Pancreas (tissue), 10 donors: ENCODE results near the gene ZMYM4. TPM values are rescaled to one million over a fixed set of nuclear protein-coding genes. Genes with fewer than 3 reads are reported as not detected.

Source experiments
- ATAC-seq, 4 donors: fragments of 200-7000 bp; cut with Tn5 transposase; one replicate each; pipeline versions ENCODE4 v1.8.0 to v1.9.1; 2020; ENCODE audit warnings: mild to moderate bottlenecking in 4 of 4, moderate library complexity in 4 of 4
- DNase-seq, 6 donors: peaks; one replicate each; pipeline ENCODE4 v3.0.0-alpha.2; 2020
- FAIRE-seq: peaks from 2 replicates; lab custom pipeline; 2012; peaks lifted over from hg19 to GRCh38; lab: Jason Lieb, UNC
- H3K27ac ChIP-seq, 4 donors: fragments of 200-600 bp; sonication (generic); 1 replicate in 3 of 4; 2 replicates in 1 of 4; pipeline versions ENCODE4 v1.5.0 to v1.8.0; 2020
- H3K27me3 ChIP-seq, 4 donors: fragments of 200-600 bp; one replicate each; pipeline ENCODE4 v1.8.0; 2021
- H3K36me3 ChIP-seq, 3 donors: fragments of 200-600 bp; sonication (generic) in 1 of 3; one replicate each; pipeline versions ENCODE4 v1.5.0 to v1.8.0; 2020 to 2021
- H3K4me1 ChIP-seq, 3 donors: fragments of 200-600 bp; one replicate each; pipeline ENCODE4 v1.8.0; 2021
- H3K4me3 ChIP-seq, 4 donors: fragments of 200-600 bp; sonication (generic) in 2 of 4; one replicate each; pipeline versions ENCODE4 v1.5.0 to v1.8.0; 2020 to 2021
- H3K9me3 ChIP-seq, 4 donors: fragments of 200-600 bp; one replicate each; pipeline ENCODE4 v1.8.0; 2021
- WGBS, 2 donors: extraction: QIAGEN DNeasy Blood & Tissue Kit; methylation state at CpG; one replicate each; pipeline ENCODE4 v1.1.7; 2013; 5-methylcytosine and 5-hydroxymethylcytosine counted together
- intact Hi-C, 3 donors: fragments of 100-400 bp; cut with DNase I; formaldehyde crosslinking; loops; one replicate each; pipeline versions ENCODE4 v1.11.1 to v1.14.2; 2022
- polyA plus RNA-seq, 2 donors: library from polyadenylated mRNA; stranded (reverse); fragments of 200-250 nt; gene quantifications; one replicate each; pipeline ENCODE4 v1.2.3, GENCODE V29; 2013
- total RNA-seq, 6 donors: library from RNA; stranded (reverse); fragmentation: NEBNext Ultra II Directional in 4 of 6; extraction: Animal tissue kit (Norgen Biotek cat#: 25700) in 4 of 6; gene quantifications; one replicate each; pipeline versions ENCODE4 v1.2.1 to v1.2.4, GENCODE V29; 2021 to 2023
- TF ChIP-seq, protein P1 (sequence below), 4 donors: fragments of 200-600 bp; sonication (generic) in 3 of 4; IDR thresholded peaks; one replicate each; pipeline versions ENCODE4 v1.5.0 to v1.8.0; 2021; ENCODE audit warnings: antibody characterized with exemption in 4 of 4
- donor health status: healthy with polysubstance abuse.
- donor health status: DM: no; HTN: no; CAD: no; lungs with moderate emphysema.
- donor health status: DM: no; HTN: no; CAD: no.
- donor health status: control.
- donor health status: control.
- donor health status: Bipolar disorder and iron deficiency.
- donor health status: DM: yes; HTN: yes; CAD: no.
- donor health status: DM: no; HTN: no; CAD: no.
- donor health status: DM: no; HTN: no; CAD: no.
- donor health status: DM: yes; HTN: yes; CAD: no.

ZMYM4 gene
- total and polyA plus RNA-seq, 8 donors, result 10.5 to 31.1 (median 17.8) TPM

GRCh38 chr1:35281565-35281964, 13.1 kb downstream of the ZMYM4 start:
- DNase-seq, result no peak
- no peaks in the 10 kb centered on the region for H3K9me3 ChIP-seq
- WGBS, 2 donors, result 97 to 99% methylated on average over 3 of the region's 3 CpGs
- intact Hi-C loops, result no loop called here
- no peaks in the 10 kb centered on the region for H3K36me3 ChIP-seq
- no peaks in the 10 kb centered on the region for H3K27me3 ChIP-seq
- H3K4me1 ChIP-seq, result no peaks in the 10 kb centered on the region
- FAIRE-seq, result no peak
- H3K27ac ChIP-seq, result no peak overlapping the region
- TF ChIP-seq, protein P1, sequence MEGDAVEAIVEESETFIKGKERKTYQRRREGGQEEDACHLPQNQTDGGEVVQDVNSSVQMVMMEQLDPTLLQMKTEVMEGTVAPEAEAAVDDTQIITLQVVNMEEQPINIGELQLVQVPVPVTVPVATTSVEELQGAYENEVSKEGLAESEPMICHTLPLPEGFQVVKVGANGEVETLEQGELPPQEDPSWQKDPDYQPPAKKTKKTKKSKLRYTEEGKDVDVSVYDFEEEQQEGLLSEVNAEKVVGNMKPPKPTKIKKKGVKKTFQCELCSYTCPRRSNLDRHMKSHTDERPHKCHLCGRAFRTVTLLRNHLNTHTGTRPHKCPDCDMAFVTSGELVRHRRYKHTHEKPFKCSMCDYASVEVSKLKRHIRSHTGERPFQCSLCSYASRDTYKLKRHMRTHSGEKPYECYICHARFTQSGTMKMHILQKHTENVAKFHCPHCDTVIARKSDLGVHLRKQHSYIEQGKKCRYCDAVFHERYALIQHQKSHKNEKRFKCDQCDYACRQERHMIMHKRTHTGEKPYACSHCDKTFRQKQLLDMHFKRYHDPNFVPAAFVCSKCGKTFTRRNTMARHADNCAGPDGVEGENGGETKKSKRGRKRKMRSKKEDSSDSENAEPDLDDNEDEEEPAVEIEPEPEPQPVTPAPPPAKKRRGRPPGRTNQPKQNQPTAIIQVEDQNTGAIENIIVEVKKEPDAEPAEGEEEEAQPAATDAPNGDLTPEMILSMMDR (IDR thresholded peaks at IDR 0.05), result no peak
- H3K4me3 ChIP-seq, result no peak overlapping the region
- no peak for ATAC-seq

GRCh38 chr1:35282172-35282571, 13.7 kb downstream of the ZMYM4 start:
- ATAC-seq (no peak), DNase-seq (no peak), FAIRE-seq (no peak)
- no peaks in the 10 kb centered on the region for H3K36me3 ChIP-seq
- no peak overlapping the region for H3K27ac ChIP-seq
- TF ChIP-seq, protein P1 (IDR thresholded peaks at IDR 0.05), result no peak
- no peaks in the 10 kb centered on the region for H3K4me1 ChIP-seq
- intact Hi-C loops, result no loop called here
- no peaks in the 10 kb centered on the region for H3K27me3 ChIP-seq
- no peak overlapping the region for H3K4me3 ChIP-seq
- no peaks in the 10 kb centered on the region for H3K9me3 ChIP-seq

DNA sequence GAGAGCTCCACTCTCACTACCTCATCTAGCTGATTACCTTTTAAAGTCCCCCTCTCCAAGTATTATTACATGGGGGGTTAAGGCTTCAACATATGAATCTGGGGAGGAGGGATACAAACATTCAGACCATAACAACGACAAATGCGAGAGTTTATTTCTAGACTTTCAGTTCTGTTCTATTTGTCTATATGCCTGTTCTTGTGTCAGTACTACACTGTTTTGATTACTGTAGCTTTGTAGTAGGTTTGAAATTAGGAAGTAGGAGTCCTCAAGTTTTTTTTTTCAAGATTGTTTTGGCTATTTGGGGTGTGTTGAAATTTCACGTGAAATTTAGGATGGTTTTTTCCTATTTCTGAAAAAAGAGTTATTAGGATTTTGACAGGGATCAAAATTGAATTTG, 16.3 kb downstream of the ZMYM4 start:
- Histone ChIP-seq H3K4me3 (no peak overlapping the region), H3K9me3 (no peaks in the 10 kb centered on the region), H3K27me3 (no peaks in the 10 kb centered on the region), H3K4me1 (peaks cover 0 to 9% (median 7%) of the 10 kb centered on the region in 3 donors), H3K27ac (no peak overlapping the region), H3K36me3 (no peaks in the 10 kb centered on the region)
- TF ChIP-seq, protein P1 (IDR thresholded peaks at IDR 0.05), result no peak
- intact Hi-C loops, result no loop called here
- WGBS, 2 donors, result 93 to 95% methylated on average over 3 of the region's 3 CpGs
- DNase-seq (no peak), ATAC-seq (no peak), FAIRE-seq (no peak)

GRCh38 chr1:35285771-35286606, 17.5 kb downstream of the ZMYM4 start:
- no peak for FAIRE-seq
- H3K4me3 ChIP-seq, result no peak overlapping the region

More at GRCh38 chr1:35285771-35286606, 17.5 kb downstream of the ZMYM4 start:
- H3K4me1 ChIP-seq, result peaks cover 0 to 9% (median 7%) of the 10 kb centered on the region in 3 donors
- H3K27ac ChIP-seq, result no peak overlapping the region
- 92 to 93% methylated on average over 5 of the region's 5 CpGs for WGBS, 2 donors
- no peaks in the 10 kb centered on the region for H3K27me3 ChIP-seq
- no peak for DNase-seq
- no peaks in the 10 kb centered on the region for H3K9me3 ChIP-seq
- no peak for ATAC-seq
- no peaks in the 10 kb centered on the region for H3K36me3 ChIP-seq
- intact Hi-C loops, result no loop called here
- TF ChIP-seq, protein P1 (IDR thresholded peaks at IDR 0.05), result no peak
